ENCODE measurements around the gene COX14. TPM values are rescaled to one million over a fixed set of nuclear protein-coding genes. Genes with fewer than 3 reads are reported as not detected.
"Not testable (repeated sequence)": the region's sequence is repeated elsewhere in the genome, so short reads cannot be mapped to it uniquely, and the experiment has no call there.

The COX14 gene
- total and polyA plus RNA-seq, 4 donors: 26.7 to 172 (median 53.5) TPM

DNA sequence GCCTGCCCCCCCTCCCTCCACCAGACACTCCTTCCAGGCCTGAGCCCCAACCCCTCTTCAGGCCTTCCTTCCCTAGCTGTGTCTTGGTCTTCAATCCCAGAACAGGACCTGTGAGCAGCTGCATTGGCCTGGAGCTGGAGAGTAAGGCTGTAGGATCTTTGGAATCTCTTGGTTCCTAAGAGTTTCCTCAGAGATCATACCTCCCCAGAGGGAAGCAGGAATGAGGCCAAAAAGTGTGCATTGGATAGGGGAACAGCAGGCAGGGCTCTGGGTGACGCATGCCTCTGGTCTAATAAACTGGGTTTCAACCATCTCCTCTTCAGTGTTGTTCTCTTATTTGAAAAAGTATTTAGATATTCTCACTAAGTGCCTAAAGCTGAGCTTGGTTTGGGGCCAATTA lies 28.7 kb upstream of the COX14 start:
- no peak for DNase-seq (ENCODE audit: low spot score)
- no peak overlapping the region for H3K27ac ChIP-seq (ENCODE audit: low read depth in 1 of 2, low read length in 2 of 2)
- TF ChIP-seq FOXA1 (IDR thresholded peaks at IDR 0.05) (no peak), GABPA (IDR thresholded peaks at IDR 0.05 in 1 of 2, conservative IDR thresholded peaks at IDR 0.05 in 1 of 2) (no peak), EGR1 (IDR thresholded peaks at IDR 0.05; ENCODE audit: low read depth in 2 of 2) (no peak), SP1 (IDR thresholded peaks at IDR 0.05) (no peak), NR2F2 (IDR thresholded peaks at IDR 0.05) (no peak), RAD21 (IDR thresholded peaks at IDR 0.05) (no peak), FOXA2 (IDR thresholded peaks at IDR 0.05) (no peak), RXRA (IDR thresholded peaks at IDR 0.05) (no peak), HNF4G (IDR thresholded peaks at IDR 0.05) (no peak), TAF1 (conservative IDR thresholded peaks at IDR 0.05) (no peak), YY1 (IDR thresholded peaks at IDR 0.05) (no peak)
- TF ChIP-seq, protein P1, sequence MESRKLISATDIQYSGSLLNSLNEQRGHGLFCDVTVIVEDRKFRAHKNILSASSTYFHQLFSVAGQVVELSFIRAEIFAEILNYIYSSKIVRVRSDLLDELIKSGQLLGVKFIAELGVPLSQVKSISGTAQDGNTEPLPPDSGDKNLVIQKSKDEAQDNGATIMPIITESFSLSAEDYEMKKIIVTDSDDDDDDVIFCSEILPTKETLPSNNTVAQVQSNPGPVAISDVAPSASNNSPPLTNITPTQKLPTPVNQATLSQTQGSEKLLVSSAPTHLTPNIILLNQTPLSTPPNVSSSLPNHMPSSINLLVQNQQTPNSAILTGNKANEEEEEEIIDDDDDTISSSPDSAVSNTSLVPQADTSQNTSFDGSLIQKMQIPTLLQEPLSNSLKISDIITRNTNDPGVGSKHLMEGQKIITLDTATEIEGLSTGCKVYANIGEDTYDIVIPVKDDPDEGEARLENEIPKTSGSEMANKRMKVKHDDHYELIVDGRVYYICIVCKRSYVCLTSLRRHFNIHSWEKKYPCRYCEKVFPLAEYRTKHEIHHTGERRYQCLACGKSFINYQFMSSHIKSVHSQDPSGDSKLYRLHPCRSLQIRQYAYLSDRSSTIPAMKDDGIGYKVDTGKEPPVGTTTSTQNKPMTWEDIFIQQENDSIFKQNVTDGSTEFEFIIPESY (IDR thresholded peaks at IDR 0.05): no peak
- TF ChIP-seq, protein P2, sequence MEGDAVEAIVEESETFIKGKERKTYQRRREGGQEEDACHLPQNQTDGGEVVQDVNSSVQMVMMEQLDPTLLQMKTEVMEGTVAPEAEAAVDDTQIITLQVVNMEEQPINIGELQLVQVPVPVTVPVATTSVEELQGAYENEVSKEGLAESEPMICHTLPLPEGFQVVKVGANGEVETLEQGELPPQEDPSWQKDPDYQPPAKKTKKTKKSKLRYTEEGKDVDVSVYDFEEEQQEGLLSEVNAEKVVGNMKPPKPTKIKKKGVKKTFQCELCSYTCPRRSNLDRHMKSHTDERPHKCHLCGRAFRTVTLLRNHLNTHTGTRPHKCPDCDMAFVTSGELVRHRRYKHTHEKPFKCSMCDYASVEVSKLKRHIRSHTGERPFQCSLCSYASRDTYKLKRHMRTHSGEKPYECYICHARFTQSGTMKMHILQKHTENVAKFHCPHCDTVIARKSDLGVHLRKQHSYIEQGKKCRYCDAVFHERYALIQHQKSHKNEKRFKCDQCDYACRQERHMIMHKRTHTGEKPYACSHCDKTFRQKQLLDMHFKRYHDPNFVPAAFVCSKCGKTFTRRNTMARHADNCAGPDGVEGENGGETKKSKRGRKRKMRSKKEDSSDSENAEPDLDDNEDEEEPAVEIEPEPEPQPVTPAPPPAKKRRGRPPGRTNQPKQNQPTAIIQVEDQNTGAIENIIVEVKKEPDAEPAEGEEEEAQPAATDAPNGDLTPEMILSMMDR (IDR thresholded peaks at IDR 0.05; ENCODE audit: low read depth, low read length, missing input control): no peak
- TF ChIP-seq, protein P3, sequence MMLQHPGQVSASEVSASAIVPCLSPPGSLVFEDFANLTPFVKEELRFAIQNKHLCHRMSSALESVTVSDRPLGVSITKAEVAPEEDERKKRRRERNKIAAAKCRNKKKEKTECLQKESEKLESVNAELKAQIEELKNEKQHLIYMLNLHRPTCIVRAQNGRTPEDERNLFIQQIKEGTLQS (IDR thresholded peaks at IDR 0.05): no peak
- TF ChIP-seq, protein P4, sequence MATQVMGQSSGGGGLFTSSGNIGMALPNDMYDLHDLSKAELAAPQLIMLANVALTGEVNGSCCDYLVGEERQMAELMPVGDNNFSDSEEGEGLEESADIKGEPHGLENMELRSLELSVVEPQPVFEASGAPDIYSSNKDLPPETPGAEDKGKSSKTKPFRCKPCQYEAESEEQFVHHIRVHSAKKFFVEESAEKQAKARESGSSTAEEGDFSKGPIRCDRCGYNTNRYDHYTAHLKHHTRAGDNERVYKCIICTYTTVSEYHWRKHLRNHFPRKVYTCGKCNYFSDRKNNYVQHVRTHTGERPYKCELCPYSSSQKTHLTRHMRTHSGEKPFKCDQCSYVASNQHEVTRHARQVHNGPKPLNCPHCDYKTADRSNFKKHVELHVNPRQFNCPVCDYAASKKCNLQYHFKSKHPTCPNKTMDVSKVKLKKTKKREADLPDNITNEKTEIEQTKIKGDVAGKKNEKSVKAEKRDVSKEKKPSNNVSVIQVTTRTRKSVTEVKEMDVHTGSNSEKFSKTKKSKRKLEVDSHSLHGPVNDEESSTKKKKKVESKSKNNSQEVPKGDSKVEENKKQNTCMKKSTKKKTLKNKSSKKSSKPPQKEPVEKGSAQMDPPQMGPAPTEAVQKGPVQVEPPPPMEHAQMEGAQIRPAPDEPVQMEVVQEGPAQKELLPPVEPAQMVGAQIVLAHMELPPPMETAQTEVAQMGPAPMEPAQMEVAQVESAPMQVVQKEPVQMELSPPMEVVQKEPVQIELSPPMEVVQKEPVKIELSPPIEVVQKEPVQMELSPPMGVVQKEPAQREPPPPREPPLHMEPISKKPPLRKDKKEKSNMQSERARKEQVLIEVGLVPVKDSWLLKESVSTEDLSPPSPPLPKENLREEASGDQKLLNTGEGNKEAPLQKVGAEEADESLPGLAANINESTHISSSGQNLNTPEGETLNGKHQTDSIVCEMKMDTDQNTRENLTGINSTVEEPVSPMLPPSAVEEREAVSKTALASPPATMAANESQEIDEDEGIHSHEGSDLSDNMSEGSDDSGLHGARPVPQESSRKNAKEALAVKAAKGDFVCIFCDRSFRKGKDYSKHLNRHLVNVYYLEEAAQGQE (IDR thresholded peaks at IDR 0.05): no peak
- H3K4me3 ChIP-seq (ENCODE audit: low read depth in 1 of 3, low read length in 3 of 3): no peak overlapping the region
- H3K9me3 ChIP-seq (ENCODE audit: control insufficient read depth in 4 of 4, low read length in 3 of 4): no peaks in the 10 kb centered on the region
- peaks cover 0 to 17% (median 9%) of the 10 kb centered on the region in 4 donors for H3K4me1 ChIP-seq (ENCODE audit: control insufficient read depth in 4 of 4, insufficient read depth in 4 of 4, low read length in 3 of 4)
- no peak overlapping the region for H3K9ac ChIP-seq (ENCODE audit: low read depth in 1 of 2, low read length in 2 of 2)
- no peaks in the 10 kb centered on the region for H3K27me3 ChIP-seq (ENCODE audit: control insufficient read depth in 4 of 4, insufficient read depth in 4 of 4, low read length in 3 of 4)
- peaks cover 0 to 16% (median 9%) of the 10 kb centered on the region in 4 donors for H3K36me3 ChIP-seq (ENCODE audit: control insufficient read depth in 4 of 4, insufficient read depth in 3 of 4, low read depth in 1 of 4, low read length in 3 of 4)
- 98% methylated on average over 1 of the region's 1 CpG for WGBS

DNA sequence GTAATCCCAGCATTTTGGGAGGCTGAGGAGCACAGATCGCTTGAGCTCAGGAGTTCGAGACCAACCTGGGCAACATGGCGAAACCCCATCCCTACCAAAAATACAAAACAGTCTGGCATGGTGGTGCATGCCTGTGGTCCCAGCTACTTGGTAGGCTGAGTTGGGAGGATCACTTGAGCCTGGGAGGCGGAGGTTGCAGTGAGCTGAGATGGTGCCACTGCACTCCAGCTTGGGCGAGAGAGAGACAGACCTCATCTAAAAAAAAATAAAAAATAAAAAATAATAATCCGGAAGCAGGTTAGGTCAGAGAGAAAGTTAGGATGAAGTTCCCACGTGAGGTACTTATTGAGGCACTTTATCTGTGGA lies 27.6 kb upstream of the COX14 start:
- not testable (repeated sequence) for DNase-seq (ENCODE audit: low spot score); H3K9me3 ChIP-seq (ENCODE audit: control insufficient read depth in 4 of 4, low read length in 3 of 4); H3K27me3 ChIP-seq (ENCODE audit: control insufficient read depth in 4 of 4, insufficient read depth in 4 of 4, low read length in 3 of 4)
- 57% methylated on average over 7 of the region's 7 CpGs for WGBS
- Histone ChIP-seq H3K27ac (ENCODE audit: low read depth in 1 of 2, low read length in 2 of 2) (peak overlapping the region; percentile 82 to 88), H3K9ac (ENCODE audit: low read depth in 1 of 2, low read length in 2 of 2) (peak overlapping the region; percentile 53 to 66), H3K36me3 (ENCODE audit: control insufficient read depth in 4 of 4, insufficient read depth in 3 of 4, low read depth in 1 of 4, low read length in 3 of 4) (peaks cover 0 to 24% (median 11%) of the 10 kb centered on the region in 4 donors), H3K4me1 (ENCODE audit: control insufficient read depth in 4 of 4, insufficient read depth in 4 of 4, low read length in 3 of 4) (peaks cover 0 to 24% (median 9%) of the 10 kb centered on the region in 4 donors), H3K4me3 (ENCODE audit: low read depth in 1 of 3, low read length in 3 of 3) (peak overlapping the region; percentile 38 to 92 (median 92))

Measured in liver (tissue), 9 donors.